ENCODE data around the gene HIVEP3. TPM values are rescaled to one million over a fixed set of nuclear protein-coding genes. Genes with fewer than 3 reads are reported as not detected.

The HIVEP3 gene
- total RNA-seq, 1 donor from 2014 or later, result 5.7 TPM

DNA sequence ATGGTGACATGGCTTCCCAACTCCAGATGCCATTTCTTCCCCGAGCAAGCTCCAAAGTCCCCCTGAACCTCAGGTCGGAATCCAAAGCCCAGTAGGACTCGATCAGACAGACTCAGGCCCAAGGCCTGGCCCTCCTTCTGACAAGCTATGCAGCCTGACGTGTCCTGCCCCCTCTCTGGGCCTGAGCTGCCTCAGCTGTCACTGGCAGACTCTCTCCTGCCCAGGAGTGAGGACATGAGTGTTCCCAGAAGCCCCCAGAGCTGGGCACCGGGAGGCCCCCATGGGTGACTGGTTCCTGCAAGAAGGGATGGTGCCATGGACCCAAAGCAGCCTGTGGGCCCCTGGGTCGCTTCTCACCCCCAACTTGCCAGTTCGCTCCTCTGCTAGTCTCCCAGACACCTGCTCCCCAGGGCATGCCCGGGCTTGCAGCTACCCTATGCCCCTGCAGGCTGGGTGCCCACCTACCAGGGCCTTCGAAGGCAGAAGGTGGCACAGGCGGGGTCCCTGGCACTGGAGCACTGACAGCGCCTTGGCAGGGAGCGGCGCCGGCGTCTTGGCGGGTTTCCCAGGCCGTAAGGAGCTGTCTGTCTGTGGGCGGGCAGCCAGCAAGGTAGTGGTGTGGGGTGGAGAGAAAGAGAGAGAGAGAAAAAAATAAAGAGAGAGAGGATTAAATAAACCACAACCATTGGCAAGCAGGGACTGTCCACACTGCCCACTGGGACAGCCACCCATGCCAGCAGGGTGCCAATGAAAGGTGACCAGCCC, 436.5 kb downstream of the HIVEP3 start:
- no peak for DNase-seq
- Histone ChIP-seq H3K27ac (replicated peaks) (peak overlapping the region; percentile 38), H3K9me3 (replicated peaks) (no peaks in the 10 kb centered on the region), H3K27me3 (ENCODE audit: low read depth) (no peaks in the 10 kb centered on the region), H3K4me3 (no peak overlapping the region), H3K4me1 (peaks cover 80% of the 10 kb centered on the region), H3K36me3 (no peaks in the 10 kb centered on the region)
- intact Hi-C loops (cut with micrococcal nuclease), result no loop called here
- TF ChIP-seq, protein P1, sequence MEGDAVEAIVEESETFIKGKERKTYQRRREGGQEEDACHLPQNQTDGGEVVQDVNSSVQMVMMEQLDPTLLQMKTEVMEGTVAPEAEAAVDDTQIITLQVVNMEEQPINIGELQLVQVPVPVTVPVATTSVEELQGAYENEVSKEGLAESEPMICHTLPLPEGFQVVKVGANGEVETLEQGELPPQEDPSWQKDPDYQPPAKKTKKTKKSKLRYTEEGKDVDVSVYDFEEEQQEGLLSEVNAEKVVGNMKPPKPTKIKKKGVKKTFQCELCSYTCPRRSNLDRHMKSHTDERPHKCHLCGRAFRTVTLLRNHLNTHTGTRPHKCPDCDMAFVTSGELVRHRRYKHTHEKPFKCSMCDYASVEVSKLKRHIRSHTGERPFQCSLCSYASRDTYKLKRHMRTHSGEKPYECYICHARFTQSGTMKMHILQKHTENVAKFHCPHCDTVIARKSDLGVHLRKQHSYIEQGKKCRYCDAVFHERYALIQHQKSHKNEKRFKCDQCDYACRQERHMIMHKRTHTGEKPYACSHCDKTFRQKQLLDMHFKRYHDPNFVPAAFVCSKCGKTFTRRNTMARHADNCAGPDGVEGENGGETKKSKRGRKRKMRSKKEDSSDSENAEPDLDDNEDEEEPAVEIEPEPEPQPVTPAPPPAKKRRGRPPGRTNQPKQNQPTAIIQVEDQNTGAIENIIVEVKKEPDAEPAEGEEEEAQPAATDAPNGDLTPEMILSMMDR (IDR thresholded peaks at IDR 0.05; ENCODE audit: borderline replicate concordance), result no peak

- Histone ChIP-seq H3K36me3 (no peaks in the 10 kb centered on the region), H3K27me3 (ENCODE audit: low read depth) (no peaks in the 10 kb centered on the region), H3K4me1 (peaks cover 80% of the 10 kb centered on the region), H3K4me3 (no peak overlapping the region), H3K27ac (replicated peaks) (no peak overlapping the region), H3K9me3 (replicated peaks) (no peaks in the 10 kb centered on the region)
- intact Hi-C loops (cut with micrococcal nuclease), result no loop called here
- DNase-seq, result no peak
- TF ChIP-seq, protein P1 (IDR thresholded peaks at IDR 0.05; ENCODE audit: borderline replicate concordance), result no peak
Measured at GRCh38 chr1:41481109-41481775, 437.5 kb downstream of the HIVEP3 start.

GRCh38 chr1:41480204-41481108, 438.3 kb downstream of the HIVEP3 start:
- intact Hi-C loops (cut with micrococcal nuclease), result no loop called here
- H3K27ac ChIP-seq (replicated peaks), result peak overlapping the region; percentile 46
- H3K4me3 ChIP-seq, result no peak overlapping the region
- TF ChIP-seq, protein P1 (IDR thresholded peaks at IDR 0.05; ENCODE audit: borderline replicate concordance), result no peak
- no peaks in the 10 kb centered on the region for H3K9me3 ChIP-seq (replicated peaks)
- H3K4me1 ChIP-seq, result peaks cover 80% of the 10 kb centered on the region
- no peaks in the 10 kb centered on the region for H3K27me3 ChIP-seq (ENCODE audit: low read depth)
- no peak for DNase-seq
- no peaks in the 10 kb centered on the region for H3K36me3 ChIP-seq

- no peak for DNase-seq
- intact Hi-C loops (cut with micrococcal nuclease), result no loop called here
- peak overlapping the region; percentile 46 for H3K27ac ChIP-seq (replicated peaks)
Measured at GRCh38 chr1:41479808-41480160, 438.9 kb downstream of the HIVEP3 start.

More at GRCh38 chr1:41479808-41480160, 438.9 kb downstream of the HIVEP3 start:
- H3K4me1 ChIP-seq, result peaks cover 80% of the 10 kb centered on the region
- no peaks in the 10 kb centered on the region for H3K9me3 ChIP-seq (replicated peaks)
- TF ChIP-seq, protein P1 (IDR thresholded peaks at IDR 0.05; ENCODE audit: borderline replicate concordance), result no peak
- H3K4me3 ChIP-seq, result no peak overlapping the region
- no peaks in the 10 kb centered on the region for H3K27me3 ChIP-seq (ENCODE audit: low read depth)
- no peaks in the 10 kb centered on the region for H3K36me3 ChIP-seq

Measured in left ventricle myocardium inferior (tissue), 1 donor.